Putamen (tissue), 1 donor: ENCODE results near the gene TTC7B.

ENCODE experiments used
- DNase-seq: peaks from one replicate; pipeline ENCODE4 v3.0.0-alpha.2; 2016; ENCODE audit warnings: low spot score

Gene TTC7B

DNA sequence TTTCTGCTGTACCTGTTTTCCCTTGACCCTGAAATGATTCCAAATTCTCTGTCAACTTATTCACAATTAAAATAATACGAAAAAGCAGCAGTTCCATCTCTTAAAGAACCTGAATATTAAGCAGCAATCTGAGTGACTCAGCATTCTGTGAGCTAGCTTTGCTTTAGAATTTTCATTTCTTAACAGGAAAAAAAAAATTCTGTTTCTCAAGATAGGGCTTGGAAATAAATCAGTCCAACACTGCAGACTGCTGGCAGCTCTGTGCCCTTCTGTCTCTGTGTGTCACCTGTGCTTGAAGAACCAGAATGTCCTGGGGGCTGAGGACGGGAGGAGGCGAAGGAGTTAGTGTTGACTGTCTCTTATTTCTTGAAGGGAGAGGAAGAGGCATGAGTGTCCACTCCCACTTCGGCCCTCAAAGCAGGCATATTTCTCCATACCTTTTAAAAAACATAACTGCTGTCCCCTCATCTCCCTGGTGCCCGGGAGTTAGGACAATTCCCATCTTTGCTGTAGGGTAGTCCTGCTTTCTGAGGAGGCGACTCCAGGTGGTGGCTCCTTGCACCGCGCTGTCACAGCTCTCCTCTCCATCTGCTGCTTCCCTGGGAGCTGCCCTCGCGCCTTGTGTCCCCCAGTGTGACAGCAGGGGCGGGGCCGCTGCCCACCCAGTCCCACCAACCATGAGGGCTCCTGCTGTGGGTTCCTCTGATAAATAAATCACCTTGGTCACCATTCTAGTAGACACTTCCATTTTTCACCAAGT, 216.3 kb downstream of the TTC7B start:
- DNase-seq: peak; percentile 78

DNA sequence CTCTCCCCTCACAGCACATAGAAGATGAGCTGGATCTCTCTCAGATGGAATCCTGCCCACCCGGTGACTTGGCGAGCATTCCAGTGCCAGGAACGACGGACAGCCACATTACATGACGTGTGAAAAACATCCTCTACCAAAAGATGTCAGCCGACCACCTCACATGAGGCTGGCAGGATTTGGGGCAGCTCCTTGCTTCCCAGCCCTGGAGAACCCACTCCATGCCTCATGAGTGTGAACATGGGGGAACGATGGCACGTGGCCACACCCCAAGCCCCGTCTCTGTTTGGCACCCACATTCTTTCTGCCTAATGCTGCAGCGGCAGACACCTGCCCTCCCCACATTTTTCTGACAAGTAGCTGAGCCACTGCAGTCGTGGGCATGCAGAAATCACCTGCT, 216.9 kb downstream of the TTC7B start:
- DNase-seq: no peak

DNA sequence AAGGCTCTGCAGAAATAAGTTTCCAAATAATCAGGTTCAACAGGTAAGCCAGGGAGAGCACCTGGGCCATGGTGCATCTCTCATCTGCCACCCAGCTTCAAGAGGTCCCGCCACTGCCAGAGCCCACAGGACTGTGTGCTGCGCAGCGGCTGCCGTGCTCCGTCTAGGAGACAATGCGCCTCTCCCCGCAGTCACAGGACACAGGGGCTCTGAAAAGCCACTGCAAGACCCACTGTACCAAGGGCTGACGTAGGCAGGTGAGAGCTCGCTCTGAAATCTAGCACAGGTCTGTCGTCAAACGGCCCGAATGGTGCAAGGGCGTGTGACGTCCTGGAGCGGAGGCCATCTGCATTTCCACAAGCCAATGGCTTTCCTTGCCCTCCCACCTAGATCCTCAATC, 218.3 kb downstream of the TTC7B start:
- DNase-seq: no peak

DNA sequence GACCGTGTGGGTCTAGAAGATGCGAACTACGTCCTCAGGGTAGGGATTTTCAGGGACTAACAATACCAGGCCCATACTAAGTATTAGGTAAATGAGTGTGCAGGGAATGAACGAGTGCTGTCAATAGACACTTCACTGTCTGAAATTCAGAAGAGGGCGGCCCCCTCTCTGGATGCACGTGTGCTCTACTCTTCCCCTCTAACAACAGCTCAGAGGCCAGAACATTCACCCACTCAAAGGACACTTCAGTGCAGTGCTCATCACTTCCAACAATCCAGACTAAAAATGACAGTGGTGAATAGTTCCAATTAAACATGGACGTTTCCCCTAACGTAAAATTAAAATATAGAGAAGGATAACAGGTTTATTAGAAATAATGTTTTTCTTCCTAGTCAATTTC, 219.5 kb downstream of the TTC7B start:
- DNase-seq: no peak

DNA sequence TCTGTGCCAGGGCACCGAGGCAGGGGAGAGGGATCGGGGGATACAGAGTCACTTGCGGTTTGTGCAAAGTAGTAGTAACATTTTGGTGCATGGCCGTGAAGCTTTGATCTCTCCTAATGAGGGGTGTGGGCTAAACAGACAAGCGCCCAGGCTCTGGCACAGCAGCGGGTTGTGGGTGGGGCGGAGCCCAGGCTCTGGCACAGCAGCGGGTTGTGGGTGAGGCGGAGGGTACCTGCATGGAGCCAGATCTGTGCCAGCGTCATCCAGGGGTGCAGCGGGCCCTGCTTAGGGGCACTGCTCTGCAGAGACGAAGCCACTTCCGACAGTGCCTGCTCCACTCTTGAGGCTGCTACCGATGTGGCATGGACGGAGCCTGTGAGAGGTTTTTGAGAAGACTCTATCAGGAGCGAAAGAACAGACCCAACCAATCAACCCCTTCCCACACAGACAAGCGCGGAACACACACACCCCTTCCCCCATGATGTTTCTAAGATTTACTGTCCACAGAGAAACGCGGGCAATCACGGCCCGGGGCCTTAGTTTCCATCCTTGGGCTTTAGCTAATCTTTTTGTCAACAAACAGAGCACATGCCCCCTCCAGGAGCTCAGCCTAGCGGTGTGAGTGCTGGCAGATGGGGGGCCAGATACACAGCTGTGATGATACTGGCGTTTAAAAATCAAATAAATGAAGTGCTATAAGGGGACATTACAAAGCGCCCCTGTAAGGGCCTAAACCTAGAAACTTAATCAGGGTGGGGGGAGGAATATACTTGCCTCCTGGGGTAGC, 222.8 kb downstream of the TTC7B start:
- no peak for DNase-seq

DNA sequence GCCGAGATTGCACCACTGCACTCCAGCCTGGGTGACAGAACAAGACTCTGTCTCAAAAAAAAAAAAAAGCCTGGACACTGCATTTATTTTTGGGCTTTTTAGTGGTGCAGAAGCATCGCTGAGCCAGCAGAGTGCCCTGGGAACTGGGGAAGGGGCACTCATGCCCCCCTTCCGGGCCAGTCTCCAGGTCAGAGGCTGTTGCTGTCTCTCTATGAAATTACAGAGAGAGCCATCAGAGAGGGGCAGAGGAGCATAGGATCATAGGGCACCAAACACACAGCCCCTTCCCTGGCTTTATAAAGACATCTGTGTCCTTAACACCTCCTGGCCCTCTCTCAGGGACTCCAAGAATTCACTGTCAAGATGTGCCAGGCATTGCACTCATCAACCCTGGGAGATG, 223.6 kb downstream of the TTC7B start:
- DNase-seq: no peak

DNA sequence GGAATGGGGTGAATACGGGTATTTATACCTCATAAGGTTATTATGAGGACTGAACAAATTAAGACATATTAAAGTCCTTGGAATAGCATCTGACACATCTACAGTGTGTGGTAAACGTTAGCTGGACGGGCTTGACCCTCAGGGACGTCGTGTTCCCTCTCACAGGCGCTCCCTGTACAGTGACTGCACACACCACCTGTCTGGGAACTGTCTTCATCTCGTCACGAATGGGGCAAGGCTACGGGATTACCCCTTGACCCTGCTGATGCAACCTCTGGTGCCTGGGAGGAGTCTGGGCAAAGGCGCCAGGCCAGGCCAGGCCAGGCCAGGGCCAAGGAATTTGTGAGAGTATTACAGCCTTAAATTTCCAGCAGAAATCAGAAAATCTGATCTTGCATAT, 228.3 kb downstream of the TTC7B start:
- no peak for DNase-seq

DNA sequence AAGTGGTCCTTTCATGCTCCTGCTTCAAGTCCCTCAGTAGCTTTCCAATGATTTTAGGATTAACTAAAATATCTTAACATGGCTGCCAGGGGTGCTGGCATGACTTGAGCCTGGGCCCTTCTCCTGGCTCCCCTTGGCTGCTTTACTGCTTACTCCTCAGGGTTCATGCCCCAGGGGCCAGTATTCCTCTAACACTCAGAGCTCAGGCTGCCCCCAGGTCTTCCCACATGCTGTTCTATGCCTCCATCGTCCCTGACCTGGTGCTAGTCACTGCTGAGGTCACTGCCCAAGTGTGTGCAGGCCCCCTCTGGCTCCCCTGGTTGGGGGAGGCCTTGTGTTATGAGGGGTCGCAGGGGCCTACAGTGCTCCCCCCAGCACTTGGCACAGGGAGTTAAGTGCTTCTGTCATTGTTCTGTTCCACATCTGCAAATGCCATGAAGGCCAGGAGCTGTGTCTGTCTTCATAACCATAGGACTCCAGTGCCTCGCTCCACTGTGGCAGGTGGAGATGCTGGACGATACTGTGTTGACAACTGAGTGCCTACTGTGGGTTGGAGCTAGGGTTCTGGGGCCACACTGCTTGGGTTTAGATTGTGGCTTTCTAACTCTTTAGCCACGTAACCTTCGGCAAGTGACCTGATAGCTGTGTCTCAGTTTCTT, 228.8 kb downstream of the TTC7B start:
- no peak for DNase-seq

DNA sequence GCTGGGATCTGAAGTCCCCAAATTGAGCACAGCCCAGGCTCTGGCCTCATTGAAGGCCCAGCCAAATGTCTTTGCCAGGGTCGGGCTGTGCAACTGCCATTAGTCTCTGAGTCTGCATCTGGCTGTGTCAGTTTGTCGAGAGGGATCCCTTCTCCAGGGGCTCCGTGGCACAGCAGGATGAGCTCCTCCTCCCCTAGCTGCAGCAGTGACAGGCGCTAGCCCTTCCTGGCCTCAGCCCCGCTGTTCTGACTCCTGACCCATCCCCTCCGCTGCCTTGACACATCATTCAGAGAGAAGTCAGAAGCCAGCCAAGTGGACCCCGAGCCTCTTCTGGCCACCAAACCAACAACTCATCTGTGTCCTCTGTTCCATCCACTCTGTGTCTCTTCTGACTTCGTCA, 231.1 kb downstream of the TTC7B start:
- DNase-seq: no peak

DNA sequence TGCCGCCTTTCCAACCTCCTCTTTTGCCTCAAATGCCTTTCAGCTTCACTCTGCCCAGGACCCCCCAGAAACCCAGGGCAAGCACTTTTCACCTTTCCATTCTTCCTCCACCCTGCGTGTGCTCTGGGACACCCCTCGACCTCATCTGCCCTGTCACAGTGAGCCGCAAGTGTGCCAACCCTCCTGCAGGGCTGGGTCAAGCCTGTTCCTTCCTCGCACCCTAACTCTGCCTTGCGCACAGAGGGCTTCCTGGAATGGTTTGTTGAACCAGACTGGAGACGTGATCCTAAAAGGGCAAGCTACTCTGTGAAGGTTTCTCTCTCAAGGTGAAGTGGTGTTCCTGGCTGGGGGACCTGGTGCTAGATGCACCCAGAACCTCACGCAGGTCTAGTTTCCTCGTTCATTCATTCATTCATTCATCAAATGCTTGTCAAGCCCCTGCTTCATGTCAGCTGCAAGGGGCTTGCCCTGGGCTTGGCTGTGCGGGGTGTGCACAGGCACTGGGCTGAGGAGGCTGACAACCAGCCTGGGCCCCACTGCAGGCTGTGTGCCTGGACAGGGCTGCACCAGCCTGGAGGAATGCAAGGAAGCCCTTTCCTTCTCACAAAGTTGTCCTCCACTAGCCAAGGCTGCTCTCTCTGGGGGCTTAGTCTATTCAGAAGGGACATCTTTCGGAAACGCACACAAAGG, 232.2 kb downstream of the TTC7B start:
- DNase-seq: no peak

DNA sequence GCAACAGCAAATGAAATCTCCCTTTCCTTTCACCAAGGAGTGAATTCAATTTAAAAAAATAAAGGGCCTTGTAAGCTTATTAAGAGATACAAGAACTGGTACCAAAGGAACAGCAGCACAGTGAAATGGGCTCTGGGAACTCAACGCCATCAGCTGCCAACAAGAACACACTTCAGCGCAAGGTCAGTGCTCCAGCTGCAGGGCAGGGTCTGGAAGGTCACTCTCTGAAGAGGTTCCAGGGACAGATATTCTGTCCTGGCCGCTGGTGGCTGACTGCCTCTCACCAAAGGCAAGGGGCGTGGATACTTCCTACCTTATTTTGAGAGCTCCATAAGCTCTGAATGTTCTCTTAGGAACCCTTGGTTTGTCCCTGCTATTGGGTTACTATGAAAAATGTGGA, 232.8 kb downstream of the TTC7B start:
- no peak for DNase-seq

DNA sequence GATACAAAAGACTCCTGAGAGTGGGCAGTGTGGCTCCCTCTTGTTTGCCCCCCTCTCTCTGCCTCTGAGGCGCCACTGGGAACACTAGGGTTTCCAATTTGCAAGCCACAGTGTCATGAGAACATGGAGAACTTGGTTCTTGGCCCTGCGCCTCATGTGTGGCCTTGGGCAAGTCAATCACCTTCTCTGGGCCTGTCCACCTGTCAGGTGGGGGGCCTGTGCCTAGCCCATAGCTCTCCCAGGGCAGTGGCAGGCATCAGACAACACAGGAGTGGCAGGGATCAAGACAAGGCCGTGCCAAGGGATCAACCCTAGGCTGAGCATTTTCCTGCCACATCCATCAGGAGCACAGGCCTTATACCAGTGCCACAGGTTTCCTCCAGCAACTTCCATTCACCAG, 234.1 kb downstream of the TTC7B start:
- DNase-seq: no peak

DNA sequence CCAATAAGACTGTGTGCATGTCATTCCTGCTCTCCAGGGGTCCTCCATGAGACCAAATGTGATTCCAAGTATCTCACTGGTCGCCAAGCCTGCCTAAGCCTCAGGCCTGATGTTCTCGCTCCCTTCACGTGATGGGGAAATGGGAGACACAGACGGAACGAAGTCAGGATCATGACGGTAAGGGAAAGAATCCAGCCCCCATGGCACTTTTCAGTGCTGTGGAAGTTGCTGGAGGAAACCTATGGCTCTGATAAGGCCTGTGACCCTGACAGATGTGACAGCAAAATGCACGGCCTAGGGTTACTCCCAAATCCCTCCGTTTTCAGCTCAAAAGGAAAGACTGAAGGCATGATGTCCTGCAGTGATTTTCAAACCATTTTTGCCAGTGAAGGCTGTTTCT, 234.5 kb downstream of the TTC7B start:
- DNase-seq: no peak

DNA sequence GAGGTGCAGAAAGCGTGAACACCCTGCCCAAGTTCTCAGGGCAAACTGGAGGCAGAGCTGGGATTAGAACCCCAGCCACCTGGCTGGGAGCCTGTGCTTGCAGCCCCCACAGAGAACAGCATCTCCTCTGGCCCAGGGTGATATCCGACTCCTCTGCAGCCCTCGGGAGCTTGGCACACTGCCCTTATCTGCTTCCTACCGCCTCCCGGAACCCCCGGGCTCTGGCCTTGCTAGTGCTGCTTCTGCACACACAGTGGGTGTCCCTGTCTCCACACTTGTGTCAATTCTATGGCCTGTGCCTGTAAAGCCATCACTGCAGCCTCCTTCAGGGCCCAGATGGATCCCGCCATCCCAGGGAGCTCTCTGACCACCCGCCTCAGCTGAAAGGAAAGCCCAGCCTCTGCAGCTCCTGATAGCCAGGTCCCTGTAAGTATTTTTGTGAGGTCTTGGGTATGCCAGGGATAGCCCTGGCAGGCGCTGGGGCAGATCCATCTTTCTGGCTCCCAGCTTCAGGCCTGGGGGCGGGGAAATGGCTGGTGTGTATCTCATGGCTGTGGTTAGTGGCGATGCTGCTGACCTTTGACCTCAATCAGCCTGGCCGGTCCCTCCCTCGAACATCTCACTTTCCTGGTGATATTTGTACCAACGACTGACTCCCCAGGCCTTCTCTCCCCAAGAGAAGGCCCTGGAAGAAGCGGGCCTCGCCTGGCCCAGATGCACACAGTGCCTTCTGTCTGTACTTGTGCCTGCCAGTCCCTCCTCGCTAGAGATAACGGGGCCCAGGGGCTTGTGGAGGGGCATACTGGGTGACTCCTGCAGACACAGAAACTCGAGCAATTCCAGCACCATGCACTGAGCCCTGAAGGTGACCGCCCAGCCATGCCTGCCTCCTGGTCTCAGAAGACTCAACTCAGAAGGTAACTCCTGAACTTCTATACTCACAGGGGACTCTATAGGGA, 235.6 kb downstream of the TTC7B start:
- no peak for DNase-seq

DNA sequence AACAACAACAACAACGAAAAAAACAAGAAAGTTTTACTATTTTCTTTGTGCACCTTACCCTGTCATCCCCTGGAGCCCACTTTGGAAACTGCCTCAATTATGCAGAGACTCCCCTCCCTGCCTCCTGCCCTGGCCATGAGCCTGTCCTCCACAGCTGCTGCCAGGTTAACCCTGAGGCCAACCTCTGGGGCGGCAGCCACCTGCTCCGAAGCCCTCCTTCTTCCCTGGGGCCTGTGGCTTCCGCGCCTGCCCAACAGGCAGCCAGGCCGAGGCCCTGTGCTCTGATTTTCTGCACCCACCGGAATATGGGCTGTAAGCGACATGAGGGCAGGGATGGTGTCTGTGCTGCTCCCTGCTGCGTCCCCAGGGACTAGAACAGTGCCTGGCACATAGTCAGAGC, 236.4 kb downstream of the TTC7B start:
- DNase-seq: no peak

DNA sequence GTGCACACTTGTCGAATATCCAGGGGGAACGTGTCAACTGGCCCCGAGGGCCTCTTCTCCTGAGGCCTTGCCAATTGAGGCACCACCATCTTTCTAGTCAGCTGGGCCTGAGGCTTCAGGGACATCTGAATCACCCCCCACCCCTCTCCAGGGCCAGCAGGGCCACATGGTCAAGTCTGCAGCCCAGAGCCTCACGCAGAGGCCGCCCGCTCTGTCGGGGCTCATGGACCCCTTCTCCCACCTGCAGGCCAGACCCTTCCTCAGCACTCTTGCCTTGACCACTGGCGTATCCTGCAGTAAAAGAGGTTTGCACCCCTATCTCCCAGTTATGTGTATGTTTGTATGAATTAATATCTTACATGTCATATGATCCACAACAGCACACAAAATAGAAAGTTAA, 237.1 kb downstream of the TTC7B start:
- DNase-seq: no peak

DNA sequence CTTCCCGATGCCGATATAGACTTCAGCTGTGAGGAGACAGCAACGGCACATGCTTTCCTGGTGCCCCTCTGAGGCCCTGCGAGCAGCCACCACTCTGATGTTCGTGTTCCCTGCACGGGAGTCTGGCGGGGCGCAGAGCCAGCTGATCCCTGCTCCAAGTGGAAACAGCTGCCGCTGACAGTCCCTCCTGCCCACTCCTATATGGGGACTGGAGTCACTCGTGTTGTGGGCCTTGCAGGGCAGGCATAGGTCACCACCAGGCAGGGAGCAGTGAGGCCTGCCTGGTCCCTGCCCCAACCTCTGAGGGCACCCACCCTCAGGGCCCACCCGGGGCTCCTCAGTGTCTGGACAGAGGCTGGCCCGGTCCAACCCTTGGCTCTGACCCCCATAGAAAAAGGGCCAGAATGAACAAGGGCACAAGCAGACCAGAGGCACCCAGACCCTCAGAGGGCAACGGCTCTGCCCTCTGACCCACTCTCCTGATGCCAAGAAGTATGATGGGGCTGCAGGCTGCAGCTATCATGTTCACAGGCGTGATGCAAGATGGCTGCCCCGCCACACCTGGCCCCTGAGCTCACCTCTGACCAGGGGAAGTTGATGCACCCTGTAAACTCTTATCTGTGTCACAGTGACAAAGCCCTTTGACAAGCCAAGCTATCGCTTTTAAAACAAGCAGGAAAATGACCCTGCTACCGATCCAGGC, 237.8 kb downstream of the TTC7B start:
- DNase-seq: no peak

DNA sequence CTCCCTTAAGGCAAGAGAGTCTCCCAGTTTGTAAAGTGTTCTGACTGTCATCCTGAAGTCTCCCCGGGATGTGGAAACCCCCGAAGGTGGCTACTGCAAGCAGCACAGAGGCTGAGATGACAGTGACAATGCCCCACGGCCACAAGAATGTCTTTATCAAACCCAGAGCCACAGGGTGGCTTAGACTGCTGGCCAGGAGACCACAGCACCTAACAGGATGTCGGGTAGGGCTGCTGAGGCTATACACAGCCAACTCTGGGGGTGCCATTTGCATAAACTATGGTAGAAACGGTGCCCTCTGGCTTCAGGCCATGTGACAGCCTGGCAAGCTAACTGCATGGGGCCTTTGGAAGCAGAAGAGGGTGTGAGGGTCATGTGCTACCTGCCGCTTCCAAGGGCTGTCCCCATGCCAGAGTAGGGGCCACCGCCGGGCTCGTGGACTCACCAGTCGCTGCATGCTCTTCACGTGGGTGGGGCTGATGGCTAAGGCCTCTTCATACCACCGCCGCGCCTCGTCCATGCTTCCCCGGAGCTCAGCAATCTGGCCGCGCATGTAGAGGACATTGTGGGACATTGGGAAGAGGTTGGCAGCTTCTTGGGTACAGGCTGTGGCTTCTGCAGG, 238.5 kb downstream of the TTC7B start:
- no peak for DNase-seq

DNA sequence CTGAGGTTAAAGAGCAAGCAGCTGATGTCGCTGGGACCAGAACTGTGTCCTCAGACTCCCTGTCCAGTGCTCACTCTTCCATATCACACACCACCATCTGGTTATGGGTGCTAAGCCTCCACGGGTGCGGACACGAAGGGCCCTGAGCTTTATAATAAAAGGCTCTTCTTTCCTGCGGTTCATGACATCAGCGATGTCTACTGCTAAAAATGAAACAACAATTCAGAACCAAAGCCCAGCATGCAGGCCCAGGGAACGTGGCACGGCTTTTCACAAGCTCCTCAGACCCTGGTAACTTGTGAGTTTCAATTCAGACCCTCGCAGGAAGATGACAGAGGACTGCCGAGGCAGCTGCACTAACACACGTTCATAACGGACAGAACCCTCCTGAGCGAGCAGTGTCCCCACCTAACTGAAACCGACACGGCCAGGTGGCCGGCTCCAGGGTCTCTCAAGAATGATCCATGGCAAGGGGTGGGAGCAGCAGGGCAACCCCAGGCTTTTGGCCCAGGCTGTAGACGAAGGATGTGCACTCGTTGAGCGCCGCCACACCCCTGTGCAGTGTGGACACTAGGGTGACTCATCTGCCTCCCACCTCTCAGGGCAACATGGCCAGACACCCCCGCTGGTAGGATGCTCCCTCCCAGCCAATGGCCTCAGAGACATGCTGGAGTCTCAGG, 239.1 kb downstream of the TTC7B start:
- DNase-seq: no peak

DNA sequence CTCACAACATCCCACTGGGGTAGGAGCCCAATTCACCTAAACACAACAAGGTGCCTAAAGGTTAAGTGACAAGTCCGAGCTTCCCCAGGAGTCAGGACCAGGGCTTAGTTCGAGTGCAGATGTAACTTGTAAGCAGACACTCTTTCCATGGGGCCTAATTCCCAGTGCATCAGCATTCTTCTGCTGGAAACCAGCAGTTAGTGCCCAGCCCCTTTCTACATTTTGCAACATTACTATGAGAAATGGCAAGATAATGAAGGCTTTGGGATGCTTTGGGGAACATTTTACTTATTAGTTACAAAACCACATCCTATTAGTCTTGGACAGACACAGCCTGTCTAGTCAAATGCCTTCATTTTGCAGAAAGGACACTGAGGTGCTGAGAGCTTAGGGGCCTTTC, 239.6 kb downstream of the TTC7B start:
- no peak for DNase-seq
